HCT116 (cell line): ENCODE measurements around the gene CEP112. TPM values are rescaled to one million over a fixed set of nuclear protein-coding genes. Genes with fewer than 3 reads are reported as not detected.

ENCODE experiments used
- ATAC-seq: fragments of 200-7000 bp; cut with Tn5 transposase; 2 replicates; pipeline ENCODE4 v1.9.1; 2020; ENCODE audit warnings: mild to moderate bottlenecking, moderate library complexity
- BruUV-seq: library from RNA; stranded (reverse); fragments of 400-500 nt; replicated peaks from 2 replicates; lab custom pipeline; 2021; lab: Mats Ljungman, UMichigan
- CTCF ChIA-PET: fragments of 300-600 bp; sonication (Branson Sonifier 250); formaldehyde crosslinking; loops from one replicate; lab custom pipeline; 2021; ENCODE audit warnings: antibody characterized with exemption; lab: Charles Lee
- POLR2A ChIA-PET: fragments of 300-600, 350-600 bp; sonication (Branson Sonifier 250); formaldehyde crosslinking; loops from one replicate; lab custom pipeline; 2021; ENCODE audit warnings: antibody characterized with exemption; lab: Charles Lee
- RAD21 ChIA-PET, 2 experiments: fragments of 300-600 bp; sonication (Branson Sonifier 250); formaldehyde crosslinking; loops; one replicate each; lab custom pipeline; 2023; ENCODE audit warnings: low total read pairs in 2 of 2; ENCODE audit not compliant: uncharacterized antibody in 2 of 2, unreplicated experiment in 2 of 2, low non-redundant PET in 1 of 2; lab: Charles Lee
- DNase-seq: peaks from one replicate; pipeline ENCODE4 v3.0.0-alpha.2; 2010; ENCODE audit warnings: low read depth, low spot score
- H2AFZ ChIP-seq: fragments of 200-600 bp; shearing (Covaris generic), sonication (generic); 2 replicates; pipeline ENCODE4 v1.6.1; 2017; ENCODE audit warnings: low read depth, mixed run types, mixed read lengths, antibody characterized with exemption, low read length; ENCODE audit not compliant: poor library complexity, severe bottlenecking
- H3K27ac ChIP-seq: 2 replicates; pipeline ENCODE4 v1.5.1; 2012; ENCODE audit warnings: low read depth, low read length
- H3K27me3 ChIP-seq: fragments of 200-600 bp; sonication (generic); 2 replicates; pipeline ENCODE4 v1.6.1; 2016; ENCODE audit warnings: mixed run types, low read length, mixed read lengths; ENCODE audit not compliant: insufficient read depth
- H3K36me3 ChIP-seq, 2 experiments: fragments of 200-500 bp in 1 of 2; fragments of 200-600 bp in 1 of 2; sonication (Bioruptor generic) in 1 of 2; sonication (generic) in 1 of 2; 2 replicates each; pipeline versions ENCODE4 v1.5.1 to v1.6.1; 2014 to 2016; ENCODE audit warnings: low read length in 2 of 2, inconsistent platforms in 1 of 2, mixed read lengths in 1 of 2, mixed run types in 1 of 2; ENCODE audit not compliant: insufficient read depth in 2 of 2, control insufficient read depth in 1 of 2
- H3K4me1 ChIP-seq, 2 experiments: fragments of 200-600 bp in 1 of 2; sonication (generic) in 1 of 2; 2 replicates each; pipeline versions ENCODE4 v1.5.1 to v1.6.1; 2012 to 2017; ENCODE audit warnings: low read length in 2 of 2, inconsistent platforms in 1 of 2, mild to moderate bottlenecking in 1 of 2, mixed read lengths in 1 of 2, mixed run types in 1 of 2, moderate library complexity in 1 of 2; ENCODE audit not compliant: insufficient read depth in 2 of 2, control insufficient read depth in 1 of 2
- H3K4me2 ChIP-seq: fragments of 200-600 bp; sonication (generic); 2 replicates; pipeline ENCODE4 v1.6.1; 2017; ENCODE audit warnings: mixed run types, low read length, mixed read lengths
- H3K4me3 ChIP-seq, 2 experiments: fragments of 200-600 bp in 1 of 2; sonication (generic) in 1 of 2; replicated peaks in 1 of 2; 2 replicates each; pipeline ENCODE4 v1.5.1; 2011 to 2016; ENCODE audit warnings: low read length in 2 of 2, control low read depth in 1 of 2, low read depth in 1 of 2, mild to moderate bottlenecking in 1 of 2, mixed read lengths in 1 of 2, mixed run types in 1 of 2
- H3K79me2 ChIP-seq: fragments of 200-600 bp; sonication (generic); 2 replicates; pipeline ENCODE4 v1.6.1; 2017; ENCODE audit warnings: mild to moderate bottlenecking, mixed run types, low read length, moderate library complexity, mixed read lengths; ENCODE audit not compliant: insufficient read depth
- H3K9ac ChIP-seq: fragments of 200-600 bp; sonication (generic); 2 replicates; pipeline ENCODE4 v1.6.1; 2016; ENCODE audit warnings: low read length, mixed read lengths
- H3K9me2 ChIP-seq: fragments of 200-600 bp; sonication (generic), shearing (Covaris generic); 2 replicates; pipeline ENCODE4 v1.6.1; 2017; ENCODE audit warnings: mixed run types, mild to moderate bottlenecking, moderate library complexity; ENCODE audit not compliant: insufficient read depth
- H3K9me3 ChIP-seq, 2 experiments: fragments of 200-500 bp in 1 of 2; fragments of 200-600 bp in 1 of 2; sonication (Bioruptor generic) in 1 of 2; sonication (generic) in 1 of 2; 2 replicates each; pipeline ENCODE4 v1.6.1; 2014 to 2017; ENCODE audit warnings: low read length in 2 of 2, mixed read lengths in 2 of 2, inconsistent platforms in 1 of 2, low read depth in 1 of 2, mild to moderate bottlenecking in 1 of 2, mixed run types in 1 of 2, moderate library complexity in 1 of 2; ENCODE audit not compliant: control insufficient read depth in 1 of 2, insufficient read depth in 1 of 2
- H4K20me1 ChIP-seq: fragments of 200-600 bp; sonication (generic), shearing (Covaris generic); 2 replicates; pipeline ENCODE4 v1.6.1; 2017; ENCODE audit warnings: mixed run types, mild to moderate bottlenecking, moderate library complexity; ENCODE audit not compliant: insufficient read depth
- REST ChIP-seq: IDR thresholded peaks from 2 replicates; pipeline ENCODE4 v1.6.1; 2012; ENCODE audit warnings: low read depth
- TCF7L2 ChIP-seq: IDR thresholded peaks from 2 replicates; pipeline ENCODE4 v1.7.0; 2011; ENCODE audit warnings: borderline replicate concordance, inconsistent platforms; ENCODE audit not compliant: insufficient read depth, insufficient read length; ENCODE audit errors: extremely low read depth
- intact Hi-C: fragments of 100-400 bp; cut with micrococcal nuclease; formaldehyde crosslinking; loops from 2 replicates; pipeline ENCODE4 v1.10.0; 2022
- total RNA-seq: library from RNA; stranded (reverse); gene quantifications from one replicate; pipeline ENCODE4 v1.2.1, GENCODE V29; 2021; ENCODE audit not compliant: unreplicated experiment

Gene CEP112
- total RNA-seq, 1 experiment from 2014 or later = 10.9 TPM

- DNase-seq (no peak), ATAC-seq (no peak)
- H3K79me2 ChIP-seq = no peaks in the 10 kb centered on the region
- H3K9me2 ChIP-seq = no peaks in the 10 kb centered on the region
- peaks cover 26 to 36% of the 10 kb centered on the region in 2 experiments for H3K4me1 ChIP-seq
- H3K27ac ChIP-seq = no peak overlapping the region
- TF ChIP-seq TCF7L2 (peak; percentile 33), REST (no peak)
- H3K9ac ChIP-seq = no peak overlapping the region
- no peak overlapping the region for H2AFZ ChIP-seq
- H3K9me3 ChIP-seq = no peaks in the 10 kb centered on the region
- no peaks in the 10 kb centered on the region for H4K20me1 ChIP-seq
- BruUV-seq = no TSS peak
- H3K4me3 ChIP-seq = no peak overlapping the region
- POLR2A ChIA-PET = no interaction called here
- no peak overlapping the region for H3K4me2 ChIP-seq
- H3K27me3 ChIP-seq = no peaks in the 10 kb centered on the region
- intact Hi-C loops = loop anchor here (10.0 kb wide), 1 partner anchor 198 kb away; no protein-coding TSS in a partner anchor
- no peaks in the 10 kb centered on the region for H3K36me3 ChIP-seq
- RAD21 ChIA-PET = no interaction called here
- CTCF ChIA-PET = interaction anchor here (2.3 kb wide), 1 partner anchor 293 kb away, joined by 8 read pairs; no protein-coding TSS in a partner anchor
Measured at GRCh38 chr17:65586899-65587298, 605.0 kb downstream of the CEP112 start.

Other genes starting within 250 kb of the CEP112 start
- 1.7 TPM for gene APOH, start 37.3 kb upstream of the CEP112 start, total RNA-seq
- gene PRKCA, start 110.5 kb upstream of the CEP112 start, total RNA-seq = 18.8 TPM